ENCODE results near the gene LHPP.
"Not testable (repeated sequence)": the region's sequence is repeated elsewhere in the genome, so short reads cannot be mapped to it uniquely, and the experiment has no call there.

Gene LHPP

DNA sequence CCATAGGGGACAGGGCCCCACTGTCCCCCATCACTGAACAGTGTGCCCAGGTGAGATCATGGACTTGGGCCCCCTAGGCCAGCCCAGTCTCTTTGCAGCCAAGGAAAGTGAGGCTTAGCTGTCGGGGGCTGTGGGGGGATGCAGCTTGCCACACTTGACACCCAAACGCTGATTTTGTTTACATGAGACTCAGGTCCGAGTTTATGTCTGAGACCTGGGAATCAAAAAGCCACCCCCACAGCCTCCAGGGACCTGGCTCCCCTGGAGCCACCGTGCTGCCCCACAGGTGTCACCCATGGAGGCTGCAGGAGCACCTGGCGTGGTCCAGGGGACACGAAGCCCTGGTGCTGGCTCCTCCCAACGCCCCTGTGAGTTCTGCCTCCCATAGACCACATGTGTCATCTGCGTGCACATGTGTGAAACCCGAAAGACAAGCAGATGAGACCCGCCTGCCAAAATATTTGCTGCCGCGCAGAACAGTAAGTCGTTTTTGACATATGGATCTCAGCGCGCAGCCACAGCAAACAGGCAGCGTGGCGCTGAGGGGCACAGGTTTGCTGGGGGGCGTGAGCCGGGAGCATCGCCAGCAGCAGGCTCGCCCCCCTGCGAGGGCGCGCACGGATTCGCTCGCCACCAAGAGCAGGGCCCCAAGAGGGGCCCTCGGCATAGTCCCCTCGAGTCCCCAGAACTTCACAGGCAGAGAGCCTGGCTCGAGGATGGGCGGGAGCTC lies 112.3 kb downstream of the LHPP start:
- DNase-seq (ENCODE audit: low read depth) = no peak

DNA sequence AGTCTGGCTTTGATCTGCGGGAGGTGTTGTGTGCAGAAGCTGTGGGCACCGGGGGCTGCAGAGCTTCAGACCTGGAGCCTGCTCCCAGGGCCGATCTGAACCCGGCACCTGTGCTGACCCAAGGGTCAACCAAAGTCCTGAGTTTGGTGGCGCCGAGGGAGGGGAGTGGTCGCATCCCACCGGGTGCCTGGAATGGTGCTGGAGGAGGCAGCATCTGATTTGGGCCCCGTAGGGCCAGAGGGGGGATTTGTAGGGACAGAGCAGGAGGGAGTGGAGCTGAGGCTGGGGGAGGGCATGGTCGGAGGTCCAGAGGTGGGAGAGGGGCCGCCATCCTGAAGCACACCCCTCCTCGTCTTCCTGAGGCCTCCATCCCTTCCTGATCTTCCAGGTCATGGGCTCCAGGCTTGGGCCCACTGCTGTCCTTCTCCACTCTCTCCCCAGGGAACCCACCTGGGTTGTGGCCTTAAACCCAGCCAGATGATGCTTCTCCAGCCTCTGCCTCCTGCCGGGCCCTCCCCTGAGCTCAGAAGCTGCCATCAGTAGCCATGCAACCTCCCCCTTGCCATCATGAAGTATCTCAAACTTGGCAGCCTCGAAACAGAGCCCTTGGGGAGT lies 112.9 kb downstream of the LHPP start:
- DNase-seq (ENCODE audit: low read depth) = no peak

DNA sequence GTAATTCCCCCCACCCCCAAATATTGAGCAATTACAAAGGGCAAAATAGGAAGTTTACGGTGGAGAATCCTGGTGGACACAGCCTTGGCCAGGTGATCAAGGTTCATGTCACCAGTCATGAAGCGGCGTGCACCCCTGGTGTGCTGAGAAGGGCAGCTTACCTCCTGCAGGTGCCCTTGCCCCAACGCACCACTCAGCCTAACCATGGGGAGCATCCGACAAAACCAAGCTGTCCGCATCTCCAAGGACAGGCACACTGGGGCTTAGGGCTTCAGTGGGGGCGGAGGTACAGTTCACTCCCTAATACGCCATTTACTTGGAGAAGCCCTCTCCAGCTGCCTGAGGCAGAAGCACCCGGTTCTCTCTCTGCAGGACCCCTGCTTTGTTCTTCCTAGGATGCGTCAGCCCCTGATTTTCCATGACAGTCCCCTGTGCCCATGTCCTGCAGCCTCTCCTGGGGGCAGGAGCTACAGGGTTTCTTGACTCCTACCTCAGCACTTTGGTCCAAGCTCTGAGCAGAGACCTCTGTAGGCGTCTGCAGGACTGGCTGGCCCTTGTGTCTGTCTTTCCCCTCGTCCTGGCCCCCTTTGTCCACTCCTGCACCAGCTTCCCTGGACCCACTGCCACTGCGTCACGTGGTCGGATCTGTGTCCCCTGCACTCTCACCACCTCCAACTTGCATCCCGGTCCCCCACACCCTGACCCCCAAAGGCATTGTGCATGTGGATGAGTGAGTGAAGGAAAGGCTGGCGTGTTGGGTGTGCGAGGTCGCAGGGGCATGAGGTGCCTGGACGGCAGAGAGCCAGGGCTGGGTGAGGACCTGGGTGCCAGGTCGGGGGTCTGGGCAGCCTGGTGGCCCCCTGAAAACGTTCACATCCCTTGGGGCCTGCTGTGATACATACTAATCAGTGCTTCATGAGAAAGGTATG lies 113.7 kb downstream of the LHPP start:
- DNase-seq (ENCODE audit: low read depth) = no peak

DNA sequence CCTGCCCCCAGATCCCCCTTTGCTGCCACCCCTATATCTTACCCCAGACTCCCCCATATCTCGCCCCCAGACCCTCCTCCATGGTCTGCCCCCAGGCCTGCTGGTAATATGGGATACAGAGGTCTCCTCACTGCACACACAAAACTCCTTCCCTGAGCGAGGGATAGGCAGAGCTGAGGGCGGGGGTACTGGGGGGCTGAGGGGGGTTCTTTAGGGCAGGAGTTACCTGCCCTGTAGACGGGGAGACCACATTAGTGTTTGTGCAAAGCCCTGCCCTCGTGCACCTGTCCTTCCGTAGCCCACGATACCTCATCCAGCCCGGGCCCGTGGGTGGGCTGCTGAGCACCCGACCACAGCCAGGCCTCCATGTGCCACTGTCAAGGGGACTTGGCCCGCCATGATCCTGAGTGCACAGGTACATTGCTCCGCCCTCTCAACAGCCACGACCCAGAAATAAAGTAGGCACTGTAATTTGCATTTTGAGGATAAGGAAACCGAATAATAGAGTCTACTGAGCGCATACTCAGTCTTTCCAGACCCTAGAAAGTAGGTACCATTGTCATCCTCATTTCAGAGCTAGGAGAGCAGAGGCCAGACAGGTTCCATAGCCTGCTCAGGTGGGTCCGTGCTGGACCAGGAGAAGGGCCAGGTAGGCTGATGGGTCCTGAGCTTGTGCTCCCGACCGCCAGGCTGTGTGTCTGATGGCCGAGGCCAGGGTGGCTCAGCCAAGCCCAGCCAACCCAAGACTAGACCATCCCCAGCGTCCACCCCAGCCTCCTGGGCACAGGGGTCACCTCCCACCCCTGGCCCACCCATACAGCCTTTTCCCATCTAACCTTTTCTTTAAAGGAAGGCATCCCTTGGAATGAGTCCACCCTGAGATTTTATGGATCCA lies 115.2 kb downstream of the LHPP start:
- DNase-seq (ENCODE audit: low read depth) = no peak

DNA sequence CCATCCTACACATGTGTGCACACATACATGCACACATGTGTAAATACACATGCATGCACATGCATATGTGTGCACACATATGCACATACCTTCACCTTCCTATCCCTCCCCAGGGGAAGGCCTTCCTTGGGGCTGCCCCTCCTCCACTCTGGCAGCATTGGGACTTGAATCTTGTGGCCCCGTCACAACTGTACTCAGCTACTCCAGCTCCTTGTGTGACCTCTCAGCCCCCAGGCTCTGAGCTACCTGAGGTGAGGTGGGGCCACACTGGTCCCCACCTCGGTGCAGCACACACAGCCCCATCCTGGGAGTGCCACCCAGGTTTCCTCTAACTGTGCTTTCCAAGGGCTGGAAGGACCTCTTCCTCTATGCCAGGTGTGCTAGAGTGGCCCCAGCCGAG lies 116.0 kb downstream of the LHPP start:
- no peak for DNase-seq (ENCODE audit: low read depth)

DNA sequence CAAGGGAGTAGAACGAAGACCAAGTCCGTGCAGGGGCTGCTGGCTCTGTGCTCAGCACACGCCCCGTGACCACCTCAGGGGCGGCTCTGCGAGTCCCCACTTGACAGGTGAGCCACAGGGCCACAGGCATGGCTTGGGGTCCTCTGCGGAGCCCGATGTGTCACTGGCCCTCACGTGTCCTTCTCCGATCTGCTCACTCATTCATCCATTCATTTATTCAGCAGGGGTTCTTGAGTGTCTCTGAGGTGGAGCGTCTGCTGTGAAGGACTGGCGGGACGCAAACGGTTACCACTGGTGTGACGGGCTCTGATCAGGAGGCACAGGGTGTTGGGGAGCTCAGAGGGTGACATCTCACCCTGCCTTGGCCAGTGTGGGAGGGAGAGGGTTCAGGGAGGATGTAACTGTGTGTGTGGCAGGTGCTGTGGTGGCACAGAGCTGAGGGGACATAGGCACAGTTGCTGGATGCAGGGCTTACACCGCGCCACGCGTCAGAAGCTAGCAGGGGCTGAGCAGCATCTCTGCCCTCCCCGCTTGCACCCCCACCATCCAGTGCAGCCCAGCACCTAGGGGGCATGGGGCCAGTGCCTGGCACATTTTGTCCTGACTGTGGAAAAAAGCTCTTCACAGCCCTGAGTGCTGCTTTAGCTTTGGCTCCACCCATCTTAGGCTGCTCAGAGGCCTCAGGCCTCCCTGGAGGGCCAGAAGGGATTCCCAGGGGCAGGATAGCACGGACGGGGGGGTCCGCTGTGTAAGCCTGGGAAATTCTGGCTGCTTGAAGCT lies 116.8 kb downstream of the LHPP start:
- DNase-seq (ENCODE audit: low read depth) = no peak

DNA sequence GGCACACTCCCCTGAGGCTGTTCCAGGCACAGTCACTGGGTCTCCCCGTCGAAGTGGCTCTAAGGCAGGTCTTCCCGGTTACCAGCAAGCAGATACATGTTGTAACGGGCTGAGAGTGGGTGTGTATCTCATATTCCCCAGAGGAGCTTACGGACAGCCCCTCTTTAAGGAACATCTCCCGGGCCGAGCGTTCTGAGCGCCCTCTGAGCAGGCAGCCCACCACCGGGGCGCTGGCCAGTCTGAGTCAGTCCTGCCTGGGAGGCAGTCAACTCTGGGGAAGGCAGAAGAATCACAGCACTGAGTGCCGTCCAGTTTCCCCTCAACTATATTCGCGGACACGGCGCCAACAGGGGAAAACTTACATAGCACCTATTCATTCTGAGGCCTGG lies 117.4 kb downstream of the LHPP start:
- no peak for DNase-seq (ENCODE audit: low read depth)

DNA sequence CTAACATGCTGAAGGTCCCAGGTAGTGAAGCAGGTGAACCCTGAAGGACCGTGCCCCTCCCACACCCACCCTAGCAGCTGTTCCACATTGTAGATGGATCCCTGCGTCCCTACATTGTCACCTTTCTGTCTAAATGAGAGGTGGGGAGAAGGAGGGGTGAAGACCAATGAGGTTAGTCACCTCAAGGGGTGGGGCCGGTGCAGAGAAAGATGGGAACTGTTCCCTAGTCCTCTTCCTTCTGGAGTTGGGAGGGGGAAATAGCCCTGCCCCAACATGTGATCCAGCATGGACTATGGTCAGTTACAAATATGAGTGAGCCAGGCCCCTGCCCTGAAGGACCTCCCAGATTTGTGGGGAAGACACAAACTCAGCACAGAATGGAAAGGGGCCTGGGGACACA lies 124.5 kb downstream of the LHPP start:
- DNase-seq (ENCODE audit: low read depth) = no peak

DNA sequence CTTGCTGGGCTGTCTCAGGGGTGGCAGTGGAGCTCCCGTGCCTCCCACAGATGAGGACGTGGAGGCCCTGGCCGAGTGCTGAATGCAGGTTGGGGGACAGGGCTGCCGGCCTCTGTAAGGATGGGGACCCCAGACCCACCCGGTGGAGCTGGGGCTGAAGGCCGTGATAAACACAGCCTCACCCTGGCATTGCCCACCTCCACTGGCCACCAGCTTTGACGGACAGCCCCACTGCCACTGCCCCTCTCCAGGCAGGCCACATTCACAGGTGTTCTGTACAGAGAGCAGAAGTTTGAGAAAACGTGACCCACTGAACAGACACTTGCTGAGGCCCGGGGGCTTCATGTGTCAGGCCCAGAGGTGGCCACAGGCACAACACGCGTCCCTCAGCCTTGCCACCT lies 126.2 kb downstream of the LHPP start:
- no peak for DNase-seq (ENCODE audit: low read depth)

DNA sequence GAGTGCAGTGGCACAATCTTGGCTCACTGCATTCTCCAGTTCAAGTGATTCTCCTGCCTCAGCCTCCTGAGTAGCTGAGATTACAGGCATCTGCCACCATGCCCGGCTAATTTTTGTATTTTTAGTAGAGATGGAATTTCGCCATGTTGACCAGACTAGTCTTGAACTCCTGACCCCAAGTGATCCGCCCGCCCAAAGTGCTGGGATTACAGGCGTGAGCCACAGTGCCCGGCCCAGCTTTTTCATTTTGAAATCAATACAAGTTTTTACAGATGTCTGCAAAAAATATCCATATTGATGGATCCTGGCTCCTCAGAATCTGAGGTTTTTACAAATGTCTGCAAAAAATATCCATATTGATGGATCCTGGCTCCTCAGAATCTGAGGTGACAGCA lies 126.7 kb downstream of the LHPP start:
- not testable (repeated sequence) for DNase-seq (ENCODE audit: low read depth)

DNA sequence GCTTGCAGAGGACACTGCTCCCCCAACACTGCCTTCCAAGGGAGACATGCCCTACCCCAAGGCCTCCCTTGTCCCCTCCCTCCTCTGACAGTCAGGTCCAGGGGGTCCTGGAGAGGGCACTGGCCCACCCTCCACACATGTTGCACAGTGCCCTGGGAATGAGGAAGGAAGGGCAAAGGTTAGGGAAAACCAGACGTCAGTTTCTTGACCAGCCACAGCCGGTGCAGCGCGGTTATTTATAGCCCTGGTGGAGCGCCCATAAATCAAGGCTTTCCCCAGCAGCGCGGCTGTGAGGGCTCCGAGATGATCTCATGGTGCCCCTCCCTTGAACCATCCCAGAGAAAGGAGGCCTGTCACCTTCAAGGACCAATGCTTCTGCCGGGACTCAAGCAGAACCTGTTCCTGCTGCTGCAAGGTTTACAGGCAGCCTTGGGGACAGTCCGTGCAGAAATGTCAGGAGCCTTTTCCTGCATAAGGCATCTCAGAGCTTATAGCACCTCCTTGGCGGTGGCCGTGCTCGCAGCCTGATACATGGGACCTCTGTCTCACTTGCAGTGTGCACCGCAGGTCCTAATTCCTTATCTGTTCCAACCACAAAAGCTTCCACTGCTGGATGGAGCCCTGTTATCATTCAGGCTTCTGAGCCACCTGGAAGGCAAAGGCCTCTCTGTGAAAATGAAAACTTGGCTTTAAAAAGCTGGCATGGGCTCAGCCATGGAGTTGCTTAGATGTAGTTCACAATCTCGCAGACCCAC lies 127.3 kb downstream of the LHPP start:
- DNase-seq (ENCODE audit: low read depth) = no peak

DNA sequence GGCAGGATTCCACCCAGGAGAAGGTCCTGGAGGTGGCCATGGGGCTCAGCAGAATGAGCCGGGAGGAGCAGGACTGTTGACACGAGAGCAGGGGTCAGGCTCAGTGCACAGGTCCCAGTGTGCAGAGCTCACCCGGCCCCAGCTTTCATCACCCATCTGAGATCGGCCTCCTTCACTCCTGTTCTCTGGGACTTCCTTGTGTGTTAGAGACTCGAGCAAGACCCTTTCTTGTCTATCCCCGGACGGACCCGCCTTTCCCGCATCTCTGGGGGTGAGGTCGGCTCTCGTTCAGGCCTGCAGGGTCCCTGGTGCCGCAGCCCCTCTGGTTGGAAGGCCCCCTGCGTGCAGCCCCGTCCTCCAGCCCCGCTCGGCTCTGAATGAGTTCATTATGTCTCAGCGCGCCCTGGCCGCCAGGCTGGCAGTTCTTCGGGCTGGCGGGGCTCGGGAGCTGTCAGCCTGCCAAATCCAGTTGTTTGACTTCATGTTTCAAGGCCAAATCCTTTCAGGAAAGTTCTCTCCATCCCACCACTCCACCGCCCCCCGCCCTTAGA lies 127.9 kb downstream of the LHPP start:
- no peak for DNase-seq (ENCODE audit: low read depth)

DNA sequence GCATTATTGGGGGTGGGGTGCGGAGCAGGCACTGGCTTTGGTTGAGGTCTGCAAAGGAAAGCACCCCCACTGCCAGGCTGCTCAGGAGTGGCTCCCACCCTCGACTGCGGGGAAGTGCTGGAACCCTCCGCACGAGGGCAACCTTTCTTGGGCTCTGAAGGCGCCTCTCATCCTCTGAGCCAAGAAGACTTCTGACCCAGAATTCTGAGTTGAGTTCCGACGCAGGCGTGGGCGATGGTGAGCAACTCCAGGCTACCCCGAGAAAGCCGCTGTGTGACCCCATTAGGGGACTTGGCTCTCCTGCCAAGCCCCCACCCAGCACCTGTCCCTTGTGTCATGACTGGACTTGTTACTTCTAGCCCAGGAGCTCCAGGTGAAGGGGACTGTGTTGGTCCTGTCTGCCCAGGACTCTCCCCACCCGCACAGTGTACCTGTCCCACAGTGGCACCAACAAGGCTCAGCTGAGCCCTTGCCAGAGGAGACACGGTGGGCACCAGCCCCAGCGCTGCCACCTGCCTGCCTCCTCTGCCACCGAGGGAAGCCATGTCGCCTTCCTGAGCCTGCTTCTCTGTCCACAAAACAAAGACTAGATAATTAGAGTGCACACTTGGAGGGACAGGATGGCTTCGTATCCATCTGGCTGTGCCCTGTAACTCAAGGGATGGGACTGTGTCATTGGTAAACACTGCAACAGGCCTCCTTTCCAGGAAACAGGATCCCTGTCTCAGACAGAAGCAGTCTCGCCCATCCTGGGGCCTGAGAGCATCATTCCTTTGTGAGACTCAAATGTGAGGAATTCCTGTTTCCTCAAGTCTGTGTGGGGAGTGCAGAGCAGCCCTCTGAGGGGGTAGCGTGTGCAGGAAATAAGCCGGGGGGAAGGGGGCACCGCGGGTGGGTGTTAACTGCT lies 128.8 kb downstream of the LHPP start:
- no peak for DNase-seq (ENCODE audit: low read depth)

DNA sequence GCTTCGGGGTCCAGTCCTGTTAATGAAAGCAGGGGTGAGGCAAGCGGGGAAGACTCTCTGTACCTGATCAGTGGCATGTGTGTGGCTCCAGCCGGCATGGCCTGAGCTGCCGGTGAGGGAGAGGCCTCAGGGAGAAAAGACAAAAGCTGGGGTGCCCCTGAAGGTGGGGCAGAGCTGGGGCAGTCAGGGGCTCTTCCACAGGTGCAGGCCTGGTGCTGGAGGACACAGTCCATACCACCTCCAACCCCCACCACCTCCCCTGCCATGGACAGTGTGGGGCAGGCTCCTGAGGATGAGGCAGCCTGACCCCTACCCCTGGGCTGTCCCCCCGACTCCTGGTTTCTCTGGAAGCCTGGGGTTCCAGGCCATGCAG lies 129.5 kb downstream of the LHPP start:
- DNase-seq (ENCODE audit: low read depth) = no peak

DNA sequence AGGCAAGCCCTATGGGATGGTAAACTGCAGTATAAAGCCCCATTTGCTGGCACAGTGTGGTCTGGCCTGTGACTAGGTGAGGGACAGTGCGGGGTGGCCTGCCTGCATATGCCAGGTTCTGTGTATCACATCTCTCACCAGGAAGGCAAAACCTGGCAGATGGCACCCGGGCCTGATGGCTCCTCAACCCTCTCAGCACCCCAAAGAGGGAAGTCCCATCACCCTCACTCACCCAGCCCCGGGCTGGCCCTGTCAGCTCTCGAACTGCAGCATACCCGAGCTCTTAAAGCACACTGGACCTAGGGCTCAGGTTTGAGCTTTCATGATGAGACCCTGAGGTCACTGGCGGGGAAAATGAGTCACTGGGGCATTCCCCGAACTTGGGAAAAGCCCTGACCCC lies 130.5 kb downstream of the LHPP start:
- DNase-seq (ENCODE audit: low read depth) = no peak

DNA sequence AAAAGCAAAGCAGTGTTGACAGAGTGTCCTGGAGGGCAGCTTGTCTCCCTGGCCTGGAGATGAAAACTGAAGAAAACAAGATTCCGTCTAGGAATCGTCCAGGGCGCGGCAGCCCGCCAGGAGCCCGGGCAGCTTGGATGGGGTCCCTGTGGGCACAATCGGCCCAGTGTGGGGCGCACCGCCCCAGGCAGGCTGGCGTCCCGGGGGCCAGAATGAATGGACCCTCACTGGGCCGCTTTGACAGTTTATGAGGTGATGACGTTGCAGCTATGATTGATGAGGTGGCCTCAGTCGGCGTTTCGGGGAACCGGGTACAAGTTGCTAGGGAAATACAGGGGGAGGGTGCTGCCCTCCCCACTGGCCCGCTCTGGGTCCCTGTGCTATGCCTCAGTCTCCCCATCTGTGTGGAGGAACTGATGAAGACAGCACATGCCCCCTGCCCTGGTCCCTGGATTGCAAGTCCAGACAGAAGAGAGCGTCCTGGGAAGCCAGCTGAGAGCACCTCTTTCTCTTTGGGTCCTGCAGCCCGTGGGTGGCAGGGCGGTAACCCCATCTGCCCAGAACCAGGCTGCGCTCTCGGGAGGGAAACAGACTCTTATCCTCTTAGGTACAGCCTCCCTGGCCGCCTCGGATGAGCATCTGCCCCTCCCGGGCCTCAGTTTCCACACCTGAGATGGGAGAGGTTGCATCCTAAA lies 131.3 kb downstream of the LHPP start:
- no peak for DNase-seq (ENCODE audit: low read depth)

DNA sequence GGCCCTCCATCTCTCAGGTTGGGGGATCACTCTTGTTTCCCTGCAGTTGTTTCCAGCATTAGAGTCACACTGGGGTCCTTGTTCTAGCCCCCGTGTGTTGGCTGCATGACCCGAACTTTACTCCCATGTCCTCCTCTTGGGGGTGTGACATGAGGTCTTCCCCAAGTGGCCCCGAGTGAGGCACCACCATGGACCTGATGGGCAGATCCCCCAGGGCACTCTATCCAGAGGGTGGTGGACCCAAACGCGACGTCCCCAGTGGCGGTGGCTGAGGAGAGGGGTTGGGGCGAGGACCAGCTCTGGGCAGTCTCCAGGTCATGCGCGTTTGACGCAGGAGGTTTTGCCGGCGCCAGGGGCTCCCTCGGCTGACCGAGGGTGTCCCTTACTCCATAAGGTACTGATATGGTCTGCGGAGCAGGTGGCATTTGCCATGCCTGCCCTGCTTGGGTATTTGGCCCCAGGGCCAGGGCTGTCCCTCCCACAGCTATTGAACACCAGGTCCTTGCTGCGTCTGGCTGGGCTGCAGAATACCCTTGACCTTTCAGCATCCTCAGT lies 131.9 kb downstream of the LHPP start:
- no peak for DNase-seq (ENCODE audit: low read depth)

DNA sequence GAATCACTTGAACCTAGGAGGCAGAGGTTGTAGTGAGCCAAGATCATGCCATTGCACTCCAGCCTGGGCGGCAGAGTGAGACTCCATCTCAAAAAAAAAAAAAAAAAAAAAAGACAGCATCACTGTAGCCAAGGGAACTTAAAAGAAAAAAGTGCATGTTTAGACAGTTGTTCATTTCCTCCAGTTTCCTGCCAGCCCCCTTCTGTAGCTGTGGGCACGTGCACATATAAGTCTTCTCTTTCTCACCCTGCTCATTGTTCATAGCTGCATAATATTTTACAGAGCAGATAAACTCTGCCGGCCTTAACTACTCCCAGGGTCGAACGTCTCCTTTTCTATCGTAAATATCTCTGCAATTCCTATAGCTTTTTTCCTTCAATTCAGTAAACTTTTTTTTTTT lies 132.6 kb downstream of the LHPP start:
- DNase-seq (ENCODE audit: low read depth) = peak; percentile 26

Measured in ELR (cell line).